AG04449 (cell line): ENCODE results near the gene RSBN1L.

Source experiments
- CTCF ChIA-PET: fragments of 350-600 bp; formaldehyde crosslinking; extraction: SDS; loops from one replicate; lab custom pipeline; 2021; ENCODE audit warnings: antibody characterized with exemption; lab: Yijun Ruan, JAX
- POLR2A ChIA-PET: fragments of 400-600, 350-600 bp; formaldehyde crosslinking; extraction: SDS; loops from one replicate; lab custom pipeline; 2020; ENCODE audit warnings: antibody characterized with exemption, inconsistent platforms; lab: Yijun Ruan, JAX
- DNase-seq: peaks from one replicate; pipeline ENCODE4 v3.0.0-alpha.2; 2010; ENCODE audit warnings: low read depth, low spot score
- H3K4me3 ChIP-seq: 2 replicates; pipeline ENCODE4 v1.5.1; 2011; ENCODE audit warnings: low read depth, mild to moderate bottlenecking, control low read depth, low read length
- CTCF ChIP-seq: IDR thresholded peaks from one replicate; pipeline ENCODE4 v1.5.1; 2011; ENCODE audit warnings: mild to moderate bottlenecking, moderate library complexity, low read length, control low read depth, inconsistent platforms; ENCODE audit not compliant: insufficient read depth; ENCODE audit errors: missing control alignments

RSBN1L gene

GRCh38 chr7:77684030-77684429, 12.2 kb upstream of the RSBN1L start:
- TF ChIP-seq CTCF = no peak
- DNase-seq = peak; percentile 62
- no peak overlapping the region for H3K4me3 ChIP-seq
- ChIA-PET CTCF (interaction anchor here (1.2 to 2.2 kb wide), 3 partner anchors 12 to 76 kb away, joined by 5 to 12 read pairs (median 9); partner anchors contain the start of gene RSBN1L), POLR2A (no interaction called here)

- ChIA-PET POLR2A (no interaction called here), CTCF (interaction anchor here (0.9 to 2.2 kb wide), 5 partner anchors 11 to 75 kb away, joined by 3 to 12 read pairs (median 8); partner anchors contain the start of gene RSBN1L)
- no peak for DNase-seq
- H3K4me3 ChIP-seq = no peak overlapping the region
- no peak for TF ChIP-seq CTCF
Measured at GRCh38 chr7:77685233-77685632, 11.0 kb upstream of the RSBN1L start.

- H3K4me3 ChIP-seq = no peak overlapping the region
- ChIA-PET POLR2A (interaction anchor here (1.7 kb wide), 1 partner anchor 9 kb away, joined by 9 read pairs; the partner anchor contains the start of gene RSBN1L), CTCF (interaction anchor here (2.1 to 3.3 kb wide), 2 partner anchors 9 kb away, joined by 8 to 11 read pairs; partner anchors contain the start of gene RSBN1L)
- no peak for TF ChIP-seq CTCF
- DNase-seq = no peak
Measured at GRCh38 chr7:77687100-77687746, 9.0 kb upstream of the RSBN1L start.

GRCh38 chr7:77687747-77688144, 8.5 kb upstream of the RSBN1L start:
- POLR2A ChIA-PET = interaction anchor here (1.7 kb wide), 1 partner anchor 8 kb away, joined by 9 read pairs; the partner anchor contains the start of gene RSBN1L
- CTCF ChIA-PET = interaction anchor here (0.6 to 3.3 kb wide), 3 partner anchors 9 to 250 kb away, joined by 3 to 11 read pairs (median 3); no protein-coding TSS in a partner anchor
- no peak overlapping the region for H3K4me3 ChIP-seq
- DNase-seq = no peak
- no peak for TF ChIP-seq CTCF

GRCh38 chr7:77690289-77690688, 6.0 kb upstream of the RSBN1L start:
- CTCF ChIA-PET = interaction anchor here (1.5 to 1.8 kb wide), 2 partner anchors 32 to 69 kb away, joined by 4 to 6 read pairs; no protein-coding TSS in a partner anchor
- POLR2A ChIA-PET = no interaction called here
- no peak for DNase-seq
- no peak for TF ChIP-seq CTCF
- no peak overlapping the region for H3K4me3 ChIP-seq

GRCh38 chr7:77691892-77692491, 4.3 kb upstream of the RSBN1L start:
- H3K4me3 ChIP-seq = no peak overlapping the region
- no peak for TF ChIP-seq CTCF
- ChIA-PET CTCF (no interaction called here), POLR2A (no interaction called here)
- no peak for DNase-seq
